GM21786 (cell line): ENCODE results near the gene SLC9A8.

Experiments used
- ATAC-seq: cut with Tn5 transposase; IDR thresholded peaks from one replicate; pipeline ENCODE4 v1.9.1; 2021; ENCODE audit not compliant: unreplicated experiment

SLC9A8 gene

GRCh38 chr20:49871391-49871948 is 58.8 kb downstream of the SLC9A8 start:
- no peak for ATAC-seq

- no peak for ATAC-seq
Observed at GRCh38 chr20:49872056-49872455, 59.4 kb downstream of the SLC9A8 start.

DNA sequence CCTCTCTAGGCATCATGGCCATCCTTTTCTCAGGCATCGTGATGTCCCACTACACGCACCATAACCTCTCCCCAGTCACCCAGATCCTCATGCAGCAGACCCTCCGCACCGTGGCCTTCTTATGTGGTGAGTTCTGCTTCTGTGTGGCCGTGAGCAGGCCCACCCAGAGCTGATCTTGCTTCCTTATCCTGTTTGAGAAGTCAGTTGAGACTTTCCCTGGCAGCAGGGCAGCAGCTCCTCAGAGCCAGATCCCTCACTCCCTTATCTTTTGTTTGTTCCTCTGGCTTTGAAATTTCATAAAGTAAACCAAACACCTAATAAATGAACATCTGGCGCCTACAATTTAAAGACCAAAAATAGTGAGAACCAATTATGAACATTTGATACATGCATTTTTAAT is 62.1 kb downstream of the SLC9A8 start:
- no peak for ATAC-seq

GRCh38 chr20:49877386-49877921 is 64.8 kb downstream of the SLC9A8 start:
- no peak for ATAC-seq

GRCh38 chr20:49878977-49879376 is 66.3 kb downstream of the SLC9A8 start:
- ATAC-seq, result no peak

- ATAC-seq, result no peak
Observed at GRCh38 chr20:49880177-49880576, 67.5 kb downstream of the SLC9A8 start.

DNA sequence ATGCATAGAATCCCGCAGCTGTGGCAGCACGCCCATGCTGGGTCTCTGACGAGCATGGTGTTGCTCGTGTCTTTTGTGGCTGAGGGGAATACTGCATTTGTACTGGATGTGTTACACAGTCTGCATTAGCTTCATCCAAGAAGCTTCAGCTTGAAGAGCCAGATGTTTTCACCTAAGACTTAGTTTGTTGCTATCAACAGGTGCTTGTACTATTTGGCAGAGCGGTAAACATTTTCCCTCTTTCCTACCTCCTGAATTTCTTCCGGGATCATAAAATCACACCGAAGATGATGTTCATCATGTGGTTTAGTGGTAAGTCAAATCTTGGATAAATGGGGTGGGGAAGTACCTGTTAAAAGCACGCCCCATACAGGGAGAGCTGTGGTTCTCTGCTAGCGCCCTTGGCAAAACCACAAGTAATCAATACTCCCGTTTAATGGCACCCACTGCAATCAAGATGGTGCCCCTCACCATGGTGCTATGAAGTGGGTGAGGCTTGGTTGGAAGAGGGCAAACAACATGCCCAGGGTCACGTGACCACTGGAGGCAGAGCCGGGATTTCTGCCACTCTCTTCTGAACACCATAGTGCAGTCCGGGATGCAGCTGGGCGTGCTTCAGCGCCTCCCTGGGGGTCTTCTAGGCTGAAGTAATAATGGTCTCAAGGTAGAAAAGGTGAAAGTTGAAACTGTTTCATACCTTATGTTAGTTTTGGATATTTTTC is 68.3 kb downstream of the SLC9A8 start:
- ATAC-seq, result no peak

GRCh38 chr20:49882171-49882970 is 69.7 kb downstream of the SLC9A8 start:
- ATAC-seq, result no peak

GRCh38 chr20:49883246-49883802 is 70.7 kb downstream of the SLC9A8 start:
- no peak for ATAC-seq

- ATAC-seq, result no peak
Observed at GRCh38 chr20:49885558-49886332, 73.1 kb downstream of the SLC9A8 start.

DNA sequence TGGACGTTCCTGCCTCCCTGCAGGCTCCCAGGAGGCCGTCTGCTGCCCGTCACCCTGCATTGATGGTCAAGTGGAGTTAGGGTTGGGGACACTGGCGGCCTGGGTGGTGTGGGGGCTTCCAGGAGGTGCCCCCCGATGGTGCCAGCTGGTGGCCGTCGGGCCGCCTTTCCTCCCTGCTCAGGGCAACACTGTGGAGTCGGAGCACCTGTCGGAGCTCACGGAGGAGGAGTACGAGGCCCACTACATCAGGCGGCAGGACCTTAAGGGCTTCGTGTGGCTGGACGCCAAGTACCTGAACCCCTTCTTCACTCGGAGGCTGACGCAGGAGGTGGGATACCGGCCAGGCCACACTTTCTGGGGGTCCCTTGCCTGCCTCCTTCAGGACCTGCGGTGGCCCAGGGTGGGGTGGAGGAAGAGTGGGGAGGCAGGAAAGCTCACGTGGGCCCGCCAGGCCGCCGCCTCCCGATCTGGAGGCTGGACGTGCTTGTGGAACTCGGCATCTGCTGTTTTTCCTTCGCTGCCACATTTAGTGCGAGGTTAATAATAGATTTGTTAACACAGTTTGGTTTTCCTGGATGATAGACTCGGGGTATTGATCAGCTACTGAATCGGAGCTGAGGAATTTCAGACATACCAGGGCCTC is 74.1 kb downstream of the SLC9A8 start:
- ATAC-seq, result no peak

DNA sequence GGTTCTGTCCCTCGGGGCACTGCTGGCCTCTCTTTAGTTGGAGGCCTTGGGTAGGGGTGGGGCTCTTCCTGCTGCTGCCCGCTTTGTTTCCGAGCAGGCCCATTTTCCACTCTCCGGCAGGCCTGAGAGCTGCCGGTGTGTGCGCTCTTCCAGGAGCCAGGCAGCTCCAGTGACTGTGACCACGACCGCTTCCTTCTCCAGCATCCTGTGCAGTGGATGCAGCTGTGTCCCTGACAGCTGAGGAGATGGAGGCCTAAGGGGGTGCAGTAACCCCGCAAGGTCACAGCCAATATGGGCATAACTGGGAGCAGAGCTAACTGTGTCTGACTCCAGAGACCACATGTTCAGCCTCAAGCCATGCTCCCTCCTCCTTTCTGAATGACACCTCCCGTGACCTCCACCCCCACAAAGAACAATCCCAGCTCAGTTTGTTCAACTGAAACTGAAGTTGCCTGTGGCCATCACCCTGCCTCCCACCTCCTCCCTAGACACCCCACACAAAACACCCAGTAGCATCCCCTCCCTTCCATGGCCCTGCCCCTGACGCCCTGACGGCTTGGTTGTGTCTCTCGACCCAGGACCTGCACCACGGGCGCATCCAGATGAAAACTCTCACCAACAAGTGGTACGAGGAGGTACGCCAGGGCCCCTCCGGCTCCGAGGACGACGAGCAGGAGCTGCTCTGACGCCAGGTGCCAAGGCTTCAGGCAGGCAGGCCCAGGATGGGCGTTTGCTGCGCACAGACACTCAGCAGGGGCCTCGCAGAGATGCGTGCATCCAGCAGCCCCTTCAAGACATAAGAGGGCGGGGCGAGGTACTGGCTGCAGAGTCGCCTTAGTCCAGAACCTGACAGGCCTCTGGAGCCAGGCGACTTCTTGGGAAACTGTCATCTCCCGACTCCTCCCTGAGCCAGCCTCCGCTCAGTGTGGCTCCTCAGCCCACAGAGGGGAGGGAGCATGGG is 74.9 kb downstream of the SLC9A8 start:
- ATAC-seq, result no peak

- no peak for ATAC-seq
Observed at GRCh38 chr20:49888212-49889000, 75.8 kb downstream of the SLC9A8 start.

DNA sequence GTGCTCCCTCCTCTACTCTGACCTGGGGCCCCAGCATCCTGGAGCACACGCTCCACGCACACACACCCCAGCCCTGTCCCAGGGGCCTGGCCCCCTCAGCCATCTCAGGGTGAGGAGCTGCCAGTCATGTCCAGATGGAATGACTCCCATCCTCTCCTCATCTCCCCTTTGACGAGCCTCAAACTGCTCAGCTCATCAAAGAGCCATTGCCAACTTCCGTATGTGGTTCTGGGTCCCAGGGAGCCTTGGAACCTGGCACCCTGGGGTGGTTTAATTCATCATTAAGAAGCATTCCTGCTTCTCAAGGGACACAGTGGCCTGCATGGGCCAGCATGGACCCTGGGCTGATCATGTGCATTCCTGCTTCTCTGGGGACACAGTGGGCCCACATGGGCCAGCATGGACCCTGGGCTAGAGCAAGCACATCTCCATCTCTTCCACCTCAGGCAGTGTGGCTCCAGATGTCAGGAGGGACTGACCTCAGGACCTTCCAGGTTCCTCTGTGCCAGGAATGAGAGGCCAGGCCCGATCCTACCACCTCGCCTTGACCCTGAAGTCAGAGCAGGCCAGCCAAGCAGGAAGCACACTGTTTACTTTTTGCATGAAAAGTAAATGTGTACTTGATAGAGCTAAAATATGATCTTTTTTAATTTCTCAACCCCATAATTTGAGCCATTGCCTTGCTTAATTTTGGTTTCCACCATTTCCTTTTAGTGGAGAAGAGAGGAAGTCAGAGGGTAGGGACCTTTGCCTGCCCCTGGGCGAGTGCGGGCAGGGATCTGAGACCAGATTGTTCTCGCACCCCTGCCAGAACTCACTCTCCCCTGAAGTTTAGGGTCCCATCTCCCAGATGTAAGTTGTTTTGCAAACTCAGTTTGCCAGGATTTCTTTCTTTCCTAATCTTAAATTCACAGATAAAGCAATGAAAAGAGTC is 76.6 kb downstream of the SLC9A8 start:
- no peak for ATAC-seq

DNA sequence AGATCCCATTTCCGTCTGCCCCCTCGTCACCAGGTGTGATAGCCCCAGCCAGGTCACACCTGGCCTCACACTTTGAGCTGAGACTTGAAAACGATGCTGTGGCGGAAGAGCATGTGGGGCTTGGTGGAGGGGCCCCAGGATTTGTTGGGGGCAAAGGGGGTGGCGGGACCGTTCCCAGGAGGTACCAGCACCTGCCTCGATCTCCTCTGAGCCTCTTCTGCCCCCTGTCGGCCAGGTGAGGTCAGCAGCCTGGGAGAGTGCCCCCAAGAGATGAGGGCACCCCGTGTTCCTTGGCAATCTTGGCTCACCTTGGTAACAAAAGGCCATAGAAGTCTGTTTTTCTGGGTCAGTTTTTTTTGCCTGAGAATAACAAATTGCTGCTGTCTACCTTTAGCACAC is 77.3 kb downstream of the SLC9A8 start:
- ATAC-seq, result no peak

GRCh38 chr20:49890471-49891361 is 78.1 kb downstream of the SLC9A8 start:
- ATAC-seq, result no peak
